GM21723 (cell line): Measurements from ENCODE around the gene C5orf24.
"Not testable (repeated sequence)": the region's sequence is repeated elsewhere in the genome, so short reads cannot be mapped to it uniquely, and the experiment has no call there.

Source experiments
- ATAC-seq: cut with Tn5 transposase; IDR thresholded peaks from one replicate; pipeline ENCODE4 v1.9.1; 2021; ENCODE audit warnings: mild to moderate bottlenecking, moderate library complexity; ENCODE audit not compliant: unreplicated experiment

The C5orf24 gene

DNA sequence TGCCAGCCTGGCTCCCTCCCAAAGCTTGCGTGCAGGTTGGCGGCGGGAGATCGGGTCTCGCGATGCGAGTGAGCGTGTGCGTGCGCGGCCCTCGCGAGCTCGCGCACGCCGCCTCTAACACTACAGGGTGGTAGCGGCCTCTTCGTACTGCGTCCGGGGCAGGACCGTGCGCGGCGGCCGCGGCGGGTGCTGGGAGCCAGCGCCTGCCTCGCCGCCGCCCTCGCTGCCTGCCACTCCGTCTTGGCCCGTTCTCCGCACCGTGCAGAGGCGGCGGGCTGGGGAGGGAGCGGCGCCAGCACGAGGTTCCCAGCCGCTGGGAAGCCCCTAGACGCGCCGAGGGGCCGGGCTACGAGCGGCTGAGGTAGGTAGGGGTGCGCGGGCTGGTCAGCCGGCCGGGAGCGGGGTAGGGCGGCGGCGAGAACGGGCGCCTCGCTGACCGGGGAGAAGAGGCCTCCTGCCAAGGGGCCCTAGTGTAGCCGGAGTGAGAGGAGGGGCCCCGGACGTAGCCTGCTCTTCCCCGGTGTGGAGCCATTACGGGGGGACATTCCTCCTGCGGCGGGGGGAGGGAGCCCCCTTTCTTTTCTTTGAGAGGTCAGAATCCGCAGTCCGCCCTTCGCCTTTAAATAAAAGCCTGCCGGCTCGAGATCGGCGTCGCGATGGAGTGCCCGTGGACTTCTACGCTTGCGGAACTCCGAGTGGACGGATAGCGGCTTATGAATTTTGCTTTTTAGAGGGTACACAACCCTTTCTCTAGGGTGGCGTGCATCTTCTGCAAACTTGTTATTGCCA, at the start of gene C5orf24:
Gene C5orf24, plus strand, starts transcription at position 117 of the 789 bp plus-strand sequence. CDS start 8,933 bp downstream, outside the sequence.
- peak; percentile 95 for ATAC-seq

GRCh38 chr5:134798468-134798867, 47.3 kb upstream of the C5orf24 start:
- peak; percentile 55 for ATAC-seq

GRCh38 chr5:134803821-134804220, 41.9 kb upstream of the C5orf24 start:
- ATAC-seq = no peak

- ATAC-seq = peak; percentile 48
These were observed 32.4 kb upstream of the C5orf24 start for GRCh38 chr5:134813407-134813806.

- ATAC-seq = peak; percentile 72
These were observed 31.9 kb upstream of the C5orf24 start for GRCh38 chr5:134813827-134814226.

- ATAC-seq = no peak
These were observed 28.8 kb upstream of the C5orf24 start for GRCh38 chr5:134817006-134817405.

DNA sequence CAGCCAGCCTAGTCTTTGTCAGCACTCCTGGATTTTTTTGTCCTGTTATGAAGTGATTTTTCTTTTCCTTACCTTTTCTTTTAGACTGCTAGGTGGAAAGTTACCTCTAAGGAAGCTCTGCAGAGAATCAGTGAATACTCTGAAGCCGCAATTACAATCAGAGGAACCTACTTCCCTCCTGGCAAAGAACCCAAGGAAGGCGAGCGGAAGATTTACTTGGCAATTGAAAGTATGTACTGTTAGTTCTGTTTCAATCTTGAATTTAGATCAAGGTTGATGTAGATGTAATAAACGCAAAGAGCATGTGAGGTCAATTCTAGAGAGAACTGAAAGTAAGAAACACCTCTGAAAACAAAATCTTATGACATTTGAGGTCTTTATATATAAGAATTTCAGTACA, 27.0 kb upstream of the C5orf24 start:
- ATAC-seq = no peak

DNA sequence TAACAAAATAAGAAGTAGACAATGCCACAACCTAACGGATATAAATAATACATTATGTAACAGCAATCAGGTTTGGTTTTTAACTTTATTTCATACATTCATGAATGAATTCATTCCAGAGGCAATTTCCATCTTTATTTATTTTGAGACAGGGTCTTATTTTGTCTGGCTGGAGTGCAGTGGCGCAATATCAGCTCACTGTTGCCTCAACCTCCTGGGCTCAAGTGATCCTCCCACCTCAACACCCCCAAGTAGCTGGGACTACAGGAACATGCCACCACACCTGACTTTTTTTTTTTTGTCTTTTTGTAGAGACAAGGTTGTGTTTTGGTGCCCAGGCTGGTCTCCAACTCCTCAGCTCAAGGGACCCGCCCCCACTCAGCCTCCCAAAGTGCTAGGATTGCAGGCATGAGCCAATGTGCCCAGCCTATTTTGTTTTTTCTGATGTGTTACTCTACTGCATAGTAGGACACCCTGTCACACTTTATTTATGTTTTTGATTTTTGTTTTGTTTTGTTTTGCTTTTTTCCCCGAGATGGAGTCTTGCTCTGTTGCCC, 26.3 kb upstream of the C5orf24 start:
- ATAC-seq = no peak

GRCh38 chr5:134821841-134822240, 23.9 kb upstream of the C5orf24 start:
- no peak for ATAC-seq

- no peak for ATAC-seq
These were observed 21.1 kb upstream of the C5orf24 start for GRCh38 chr5:134824681-134825080.

DNA sequence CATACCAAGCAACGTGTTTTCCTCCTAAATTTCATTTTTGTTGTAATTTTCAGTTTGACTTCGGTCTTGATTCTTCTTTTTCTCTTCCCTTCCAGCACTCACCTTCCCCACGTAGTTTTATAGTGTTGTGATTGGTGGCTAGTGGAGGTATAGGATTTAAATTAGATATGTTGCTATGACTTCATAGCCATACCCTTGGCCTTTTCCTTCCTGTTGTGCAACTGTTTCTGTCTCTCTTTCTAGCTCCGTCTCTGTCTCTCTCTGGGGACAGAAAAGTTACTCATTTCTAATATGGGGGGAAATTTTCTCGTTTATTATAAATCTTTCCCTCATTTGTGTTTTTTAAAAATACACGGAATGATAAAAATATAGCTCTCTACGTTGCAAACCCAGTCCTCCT, 20.6 kb upstream of the C5orf24 start:
- ATAC-seq = no peak

- no peak for ATAC-seq
These were observed 12.3 kb upstream of the C5orf24 start for GRCh38 chr5:134833340-134834032.

DNA sequence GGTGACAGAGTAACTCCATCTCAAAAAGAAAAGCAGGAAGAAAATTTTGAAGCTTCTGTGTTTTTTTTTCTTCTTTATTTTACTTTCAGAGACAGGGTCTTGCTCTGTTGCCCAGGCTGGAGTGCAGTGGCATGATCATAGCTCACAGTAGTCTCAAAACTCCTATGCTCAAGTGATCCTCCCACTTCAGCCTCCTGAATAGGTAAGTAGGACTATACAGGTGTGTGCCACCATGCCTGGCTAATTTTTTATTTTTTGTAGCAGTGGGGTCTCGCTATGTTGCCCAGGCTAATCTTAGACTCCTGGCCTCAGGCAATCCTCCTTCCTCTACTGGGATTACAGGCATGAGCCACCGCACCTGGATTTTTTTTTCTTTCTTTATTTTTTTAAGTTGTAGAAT, 10.1 kb upstream of the C5orf24 start:
- ATAC-seq = no peak

DNA sequence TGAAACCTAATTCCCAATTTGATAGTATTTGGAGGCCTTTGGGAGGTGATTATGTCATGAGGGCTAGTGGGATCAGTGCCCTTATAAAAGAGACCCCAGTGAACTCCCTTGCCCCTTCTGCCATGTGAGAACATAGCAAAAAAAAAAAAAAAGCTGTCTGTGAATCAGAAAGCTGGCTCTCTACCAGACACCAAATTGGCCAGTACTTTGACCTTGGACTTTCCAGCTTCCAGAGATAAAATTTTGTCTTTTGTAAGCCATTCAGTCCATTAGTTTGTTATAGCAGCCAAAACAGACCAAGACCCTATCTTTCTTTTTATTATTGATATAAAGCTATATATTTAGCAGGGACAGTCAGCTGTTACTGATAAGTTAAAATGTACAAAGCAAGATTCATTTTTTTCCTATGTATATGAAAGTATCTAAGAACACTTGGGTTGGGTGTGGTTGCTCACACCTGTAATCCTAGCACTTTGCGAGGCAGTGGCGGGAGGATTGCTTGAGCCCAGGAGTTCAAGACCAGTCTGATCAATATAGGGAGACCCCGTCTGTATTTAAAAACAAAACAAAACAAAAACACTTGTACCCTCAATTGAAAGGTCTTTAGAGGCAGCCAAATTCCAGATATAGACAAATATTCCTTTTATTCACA, 8.1 kb upstream of the C5orf24 start:
- ATAC-seq = no peak

DNA sequence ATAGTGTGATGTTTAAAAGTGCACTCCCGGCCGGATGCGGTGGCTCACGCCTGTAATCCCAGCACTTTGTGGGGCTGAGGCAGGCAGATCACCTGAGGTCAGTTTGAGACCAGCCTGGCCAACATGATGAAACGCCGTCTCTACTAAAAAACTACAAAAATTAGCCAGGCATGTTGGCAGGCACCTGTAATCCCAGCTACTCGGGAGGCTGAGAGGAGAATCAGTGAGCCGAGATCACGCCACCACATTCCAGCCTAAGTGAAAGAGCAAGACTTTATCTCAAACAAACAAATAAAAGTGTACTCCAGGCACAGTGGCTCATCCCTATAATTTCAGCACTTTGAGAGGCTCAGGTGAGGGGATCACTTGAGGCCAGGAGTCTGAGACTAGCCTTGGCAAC, 7.4 kb upstream of the C5orf24 start:
- not testable (repeated sequence) for ATAC-seq

GRCh38 chr5:134840811-134841210, 5.0 kb upstream of the C5orf24 start:
- no peak for ATAC-seq

DNA sequence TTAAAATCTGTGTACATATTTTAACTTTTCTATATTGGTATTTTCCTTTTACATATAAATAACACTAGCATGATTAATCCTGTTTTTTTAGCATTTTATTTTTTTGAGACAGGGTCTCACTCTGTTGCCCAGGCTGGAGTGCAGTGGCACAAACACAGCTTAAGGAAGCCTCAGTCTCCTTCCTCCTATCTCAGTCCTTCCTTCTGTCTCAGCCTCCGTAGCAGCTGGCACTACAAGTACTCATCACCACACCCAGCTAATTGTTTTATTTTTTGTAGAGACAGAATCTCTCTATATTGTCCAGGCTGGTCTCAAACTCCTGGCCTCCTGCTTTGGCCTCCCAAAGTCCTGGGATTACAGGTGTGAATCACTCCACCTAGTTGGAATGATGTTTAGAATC, 1.5 kb upstream of the C5orf24 start:
- ATAC-seq = no peak

GRCh38 chr5:134845335-134845851, 375 bp upstream of the C5orf24 start:
- ATAC-seq = no peak

DNA sequence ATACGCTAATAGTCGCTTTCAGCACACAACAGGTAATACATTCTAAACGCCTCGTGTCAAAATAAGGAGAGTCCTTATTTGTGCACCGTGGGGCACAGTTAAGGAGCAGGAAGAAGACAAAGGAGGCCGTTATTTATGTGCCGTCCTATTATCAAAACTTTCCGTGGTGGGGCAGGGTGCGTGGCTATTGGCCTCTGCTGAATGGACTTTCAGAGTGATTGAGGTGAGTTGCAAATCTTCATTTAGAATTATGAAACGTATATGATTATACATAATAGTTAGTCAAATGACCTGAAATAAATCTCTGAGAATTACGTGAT, 833 bp downstream of the C5orf24 start:
- peak; percentile 9 for ATAC-seq

- ATAC-seq = not testable (repeated sequence)
These were observed 3.7 kb downstream of the C5orf24 start for GRCh38 chr5:134849434-134849933.

- no peak for ATAC-seq
These were observed 5.6 kb downstream of the C5orf24 start for GRCh38 chr5:134851307-134851923.
